HG02885 (cell line): ENCODE results near the gene HAPLN2.

Experiments used
- ATAC-seq: cut with Tn5 transposase; IDR thresholded peaks from one replicate; pipeline ENCODE4 v1.9.1; 2021; ENCODE audit warnings: mild to moderate bottlenecking; ENCODE audit not compliant: unreplicated experiment, poor library complexity

Gene HAPLN2

DNA sequence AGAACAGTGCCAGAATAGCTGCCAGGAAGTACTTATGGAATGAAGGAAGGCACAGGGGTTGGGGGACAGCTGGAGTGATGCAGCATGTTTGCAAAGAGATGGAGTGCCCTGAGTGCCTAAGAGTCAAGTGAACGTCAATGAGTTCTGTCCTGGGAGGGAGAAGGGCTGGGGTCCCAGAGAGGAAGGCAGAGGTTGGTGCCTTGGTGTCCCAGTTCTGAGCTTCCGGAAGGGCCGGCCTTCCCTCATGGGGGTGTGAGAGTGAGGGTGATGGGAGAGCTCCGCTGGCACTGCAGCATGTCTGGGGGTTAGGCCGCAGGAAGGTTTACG lies 40.4 kb downstream of the HAPLN2 start:
- ATAC-seq = no peak

- peak; percentile 69 for ATAC-seq
Observed at GRCh38 chr1:156659988-156660751, 41.0 kb downstream of the HAPLN2 start.

DNA sequence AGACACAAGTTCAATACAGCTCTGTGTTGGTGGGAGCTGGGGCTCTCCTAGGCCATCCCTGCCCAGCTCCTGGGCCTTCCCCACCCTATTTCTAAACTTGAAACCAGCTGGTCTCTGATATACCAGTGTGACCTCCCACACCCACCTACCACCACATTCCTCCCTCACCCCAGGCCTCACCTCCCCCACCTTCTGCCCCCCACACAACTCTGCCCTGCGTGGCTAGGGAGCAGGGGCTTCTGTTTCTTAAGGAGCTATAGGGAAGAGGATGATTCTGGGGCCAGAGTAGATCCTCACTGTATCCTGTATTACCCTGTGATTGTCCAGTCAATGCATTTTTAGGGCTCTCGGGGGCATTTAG lies 41.5 kb downstream of the HAPLN2 start:
- ATAC-seq = no peak

- no peak for ATAC-seq
Observed at GRCh38 chr1:156662005-156662799, 43.0 kb downstream of the HAPLN2 start.

DNA sequence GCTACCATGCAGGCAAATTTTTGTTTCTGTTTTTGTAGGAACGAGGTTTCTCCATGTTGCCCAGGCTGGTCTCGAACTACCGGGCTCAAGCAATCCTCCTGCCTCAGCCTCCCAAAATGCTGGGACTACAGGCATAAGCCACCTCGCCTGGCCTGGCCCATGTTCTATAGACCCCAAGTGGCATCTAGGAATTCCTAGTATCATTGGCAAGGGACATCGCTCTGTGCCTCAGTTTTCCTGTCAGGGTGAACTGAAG lies 43.5 kb downstream of the HAPLN2 start:
- no peak for ATAC-seq

DNA sequence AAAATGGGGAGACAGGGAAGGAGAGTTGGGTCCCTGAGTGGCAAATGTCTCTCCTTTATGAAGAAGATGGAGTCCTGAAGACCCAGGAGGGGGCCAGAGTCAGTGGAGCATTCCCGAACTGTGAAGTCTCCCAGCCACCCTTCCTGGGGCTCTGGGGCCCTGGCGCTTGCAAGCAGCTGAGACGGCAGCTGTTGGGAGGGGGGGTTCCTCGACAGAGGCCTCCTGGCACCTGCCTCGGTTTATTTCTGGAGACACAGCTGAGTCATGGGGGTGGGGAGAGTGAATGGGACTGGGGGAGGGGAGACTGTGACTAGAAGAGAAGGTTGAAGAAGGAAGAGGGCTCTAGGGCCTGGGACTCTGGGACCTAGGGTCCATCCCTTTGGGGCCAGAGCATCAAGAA lies 44.0 kb downstream of the HAPLN2 start:
- no peak for ATAC-seq

- no peak for ATAC-seq
Observed at GRCh38 chr1:156664046-156664766, 45.0 kb downstream of the HAPLN2 start.

DNA sequence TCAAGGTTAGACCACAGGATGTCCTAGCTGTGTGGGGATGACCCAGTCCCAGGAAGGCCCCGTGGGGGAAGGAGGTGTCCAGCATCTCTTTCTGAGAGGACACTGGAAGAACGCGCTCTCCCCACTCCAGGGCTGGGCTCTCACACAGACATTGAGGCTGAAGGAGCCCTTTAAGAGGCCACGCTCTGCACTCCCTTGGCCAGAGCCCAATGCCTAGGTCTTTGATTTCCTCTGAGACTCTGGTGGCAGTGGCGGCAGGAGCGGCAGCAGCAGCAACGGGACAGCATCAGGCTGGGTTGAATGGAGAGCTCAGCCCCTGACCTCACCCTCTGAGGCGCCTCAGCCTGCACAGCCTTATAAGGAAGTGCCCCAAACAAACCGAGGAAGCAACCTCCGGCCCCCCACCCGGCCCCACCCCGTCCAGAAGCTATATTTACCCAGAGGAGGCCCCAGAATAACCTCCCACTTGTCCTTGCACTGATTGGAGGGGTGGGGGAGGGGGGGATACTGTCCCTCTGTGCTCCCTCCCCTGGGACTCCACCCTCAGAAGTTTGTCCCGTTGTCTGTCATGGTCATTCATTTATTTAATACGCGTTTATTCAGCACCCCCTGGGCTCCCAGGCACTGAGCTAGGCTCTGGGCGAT lies 45.7 kb downstream of the HAPLN2 start:
- ATAC-seq = peak; percentile 48

- no peak for ATAC-seq
Observed at GRCh38 chr1:156665539-156665938, 46.3 kb downstream of the HAPLN2 start.

DNA sequence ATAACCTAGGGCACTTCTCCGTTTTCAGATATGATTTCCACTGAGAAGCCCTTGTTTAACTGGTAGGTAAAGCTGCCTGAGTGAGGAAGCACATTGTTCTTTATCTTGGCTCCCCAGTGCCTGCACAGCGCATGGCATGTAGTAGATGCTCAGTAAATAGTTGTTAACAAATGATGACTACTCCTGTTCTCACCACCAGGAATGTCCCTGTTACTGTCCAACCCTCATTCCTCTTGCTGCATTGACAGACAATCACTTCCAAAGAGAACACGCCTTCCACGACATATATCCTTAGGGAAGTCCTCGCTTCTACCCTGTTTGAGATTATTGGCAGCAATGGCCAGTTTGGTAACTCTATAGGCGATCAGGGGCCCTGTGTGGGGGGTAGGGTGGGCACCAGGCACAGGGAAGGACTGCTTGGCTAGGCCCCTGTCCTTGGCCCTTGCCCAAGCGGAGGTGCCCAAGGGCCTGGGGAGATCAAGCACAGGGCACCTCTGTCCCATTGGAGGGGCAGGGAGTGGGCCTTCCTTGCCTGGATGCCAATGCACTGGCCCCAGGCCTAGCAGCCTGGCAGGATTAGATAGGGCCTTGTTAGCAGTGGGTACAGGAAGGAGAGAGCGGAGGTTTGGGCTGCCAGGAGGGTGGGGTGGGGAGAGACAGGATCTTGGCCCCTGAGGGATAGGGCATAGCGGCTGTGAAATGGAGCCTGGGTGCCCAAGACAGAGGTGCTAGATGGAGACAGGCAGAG lies 47.8 kb downstream of the HAPLN2 start:
- no peak for ATAC-seq

GRCh38 chr1:156667610-156667967 lies 48.4 kb downstream of the HAPLN2 start:
- ATAC-seq = no peak

DNA sequence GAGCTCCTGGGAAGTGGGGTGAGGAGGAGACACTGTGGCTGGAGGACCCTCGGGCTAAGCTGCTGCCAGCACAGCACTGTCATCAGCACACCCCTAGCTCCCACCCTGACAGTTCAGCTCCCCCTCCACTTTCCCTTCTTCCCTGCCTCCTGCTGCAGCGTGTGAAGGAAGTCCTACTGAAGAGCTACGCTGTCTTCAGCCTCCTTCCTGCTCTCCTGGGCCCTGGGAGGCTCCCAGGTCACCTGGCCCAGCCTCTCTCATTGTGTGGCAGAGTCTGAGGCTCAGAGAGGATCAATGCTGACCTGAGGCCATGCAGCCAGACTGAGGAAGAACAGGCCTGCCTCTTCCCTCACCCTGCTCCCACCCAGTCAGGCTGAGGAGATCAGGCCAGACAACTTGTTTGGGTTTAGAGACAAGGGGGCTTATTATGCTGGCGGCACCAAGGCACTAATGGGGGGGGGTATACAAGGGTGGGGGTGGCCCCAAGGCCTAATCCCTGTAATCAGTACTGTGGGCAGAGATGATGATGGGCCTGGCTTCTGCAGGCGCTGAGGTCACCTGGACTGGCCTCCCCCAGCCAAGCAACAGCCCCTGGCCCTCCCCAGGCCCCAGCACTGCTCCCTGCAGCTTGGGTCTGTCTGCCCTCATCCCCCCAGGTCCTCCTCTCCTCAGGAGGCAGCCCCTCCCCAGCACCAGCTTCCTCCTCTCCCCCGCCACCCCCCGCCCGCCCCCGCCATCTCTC lies 48.9 kb downstream of the HAPLN2 start:
- no peak for ATAC-seq

DNA sequence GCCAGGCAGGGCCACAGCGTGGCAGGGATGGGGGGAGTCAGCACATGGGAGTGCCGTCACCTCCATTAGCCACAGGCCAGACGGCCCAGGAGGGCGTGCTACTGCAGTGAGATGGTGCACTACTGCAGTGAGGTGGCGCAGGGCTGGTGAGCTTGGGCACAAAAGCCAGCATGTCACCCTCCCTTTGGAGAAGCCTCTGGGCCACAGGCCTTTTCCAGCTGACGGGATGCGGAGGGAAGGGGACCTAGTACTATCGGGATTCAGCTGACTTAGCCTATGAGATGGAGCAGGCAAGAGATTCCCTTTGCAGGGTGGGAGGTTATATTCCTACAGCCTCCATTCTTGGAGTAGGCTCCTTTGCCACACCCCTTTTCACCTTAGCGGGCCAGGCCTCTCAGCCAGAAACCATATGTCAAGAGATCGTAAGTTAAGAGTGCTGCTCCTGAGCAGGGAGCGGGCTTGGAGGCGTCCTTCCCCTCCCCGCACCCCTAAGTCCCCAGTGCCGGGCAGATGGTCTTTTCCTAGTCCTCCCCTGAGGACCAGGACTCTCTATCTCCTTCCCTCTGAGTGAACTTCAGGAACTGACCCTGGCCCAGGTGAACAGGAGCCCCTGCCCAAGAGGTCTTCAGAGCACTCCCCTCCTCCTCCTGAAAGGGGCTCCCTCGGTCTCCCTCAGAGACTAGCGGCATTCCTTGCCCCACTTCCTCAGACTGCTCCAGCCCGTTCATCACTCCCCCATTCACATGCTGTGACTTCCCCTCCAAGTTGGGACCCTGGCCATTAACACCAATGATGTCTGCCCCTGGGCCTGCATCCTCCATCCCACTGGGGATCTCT lies 49.8 kb downstream of the HAPLN2 start:
- ATAC-seq = no peak

- ATAC-seq = no peak
Observed at GRCh38 chr1:156669794-156670193, 50.6 kb downstream of the HAPLN2 start.

- no peak for ATAC-seq
Observed at GRCh38 chr1:156670359-156670758, 51.1 kb downstream of the HAPLN2 start.

DNA sequence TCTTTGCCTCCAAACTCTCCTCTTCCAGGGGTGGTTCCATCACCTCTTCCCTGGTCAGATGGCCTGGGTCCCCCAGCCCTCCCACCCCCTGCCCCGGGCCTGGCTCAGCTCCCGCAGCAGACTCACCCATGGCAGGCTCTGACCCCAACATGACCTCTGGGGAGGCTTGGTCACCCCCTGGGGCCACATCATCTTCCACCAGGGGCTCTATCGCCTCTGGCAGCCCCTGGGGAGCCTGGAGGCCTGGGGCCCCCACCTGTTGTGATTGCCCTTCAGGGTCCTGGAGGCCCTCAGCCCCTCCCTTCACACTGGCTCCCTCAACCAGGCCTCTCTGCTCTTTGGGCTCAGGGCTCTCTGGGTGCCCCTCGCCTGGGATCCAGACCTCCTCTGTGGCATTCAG lies 51.6 kb downstream of the HAPLN2 start:
- ATAC-seq = no peak

- ATAC-seq = no peak
Observed at GRCh38 chr1:156671804-156672203, 52.6 kb downstream of the HAPLN2 start.

DNA sequence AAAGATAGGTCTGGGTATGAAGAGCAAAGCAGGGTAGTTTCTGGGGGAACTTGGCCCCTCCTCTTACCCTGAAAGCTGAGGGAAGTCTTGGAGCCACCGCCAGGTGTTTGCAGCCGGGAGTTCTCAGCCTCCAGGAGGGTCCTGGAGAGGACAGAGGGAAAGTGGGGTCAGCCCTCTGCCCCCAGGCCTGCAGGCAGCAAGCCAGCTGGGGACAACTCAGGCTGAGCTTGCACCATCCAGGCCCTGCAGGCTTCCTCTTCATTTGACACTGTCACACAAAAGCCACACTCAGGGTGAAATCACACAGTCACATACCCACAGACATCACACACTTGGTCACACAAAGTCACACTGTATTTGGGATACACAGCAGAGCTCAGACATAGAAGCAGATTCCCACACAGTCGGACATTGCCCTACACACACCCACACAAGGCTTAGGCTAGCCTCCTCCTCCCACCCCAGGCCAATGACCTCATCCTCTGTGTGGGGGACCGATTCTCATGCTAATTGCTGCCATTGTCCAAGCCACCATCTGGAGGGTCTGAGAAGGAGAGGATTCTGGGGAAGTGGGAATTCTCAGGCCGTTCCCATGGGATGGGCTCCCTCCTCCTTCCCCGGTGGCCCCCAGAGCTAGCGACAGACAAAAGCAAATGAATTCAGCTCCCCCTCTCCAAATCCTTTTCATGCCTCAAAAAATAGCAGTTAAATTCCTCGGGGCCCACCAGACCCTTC lies 54.3 kb downstream of the HAPLN2 start:
- ATAC-seq = no peak
